Mucosa of gallbladder (tissue), 1 donor: ENCODE measurements around the gene MOB1B. TPM values are rescaled to one million over a fixed set of nuclear protein-coding genes. Genes with fewer than 3 reads are reported as not detected.
"Not testable (repeated sequence)": the region's sequence is repeated elsewhere in the genome, so short reads cannot be mapped to it uniquely, and the experiment has no call there.

Experiments used
- DNase-seq: peaks from one replicate; pipeline ENCODE4 v3.0.0-alpha.2; 2020; ENCODE audit warnings: low spot score
- total RNA-seq: library from RNA; stranded (reverse); gene quantifications from one replicate; pipeline ENCODE4 v1.2.1, GENCODE V29; 2021
- donor health status: DM: no; HTN: no; CAD: no.

The MOB1B gene
- total RNA-seq, 1 donor from 2014 or later, result 18.6 TPM

GRCh38 chr4:71008196-71008595 is 106.0 kb downstream of the MOB1B start:
- no peak for DNase-seq

GRCh38 chr4:71009086-71009485 is 106.9 kb downstream of the MOB1B start:
- no peak for DNase-seq

- DNase-seq, result no peak
These were observed 107.9 kb downstream of the MOB1B start for GRCh38 chr4:71009890-71010588.

- no peak for DNase-seq
These were observed 109.3 kb downstream of the MOB1B start for GRCh38 chr4:71011451-71011850.

- DNase-seq, result not testable (repeated sequence)
These were observed 115.2 kb downstream of the MOB1B start for GRCh38 chr4:71017391-71017790.

GRCh38 chr4:71020611-71021010 is 118.4 kb downstream of the MOB1B start:
- no peak for DNase-seq

- no peak for DNase-seq
These were observed 123.5 kb downstream of the MOB1B start for GRCh38 chr4:71025654-71026053.

GRCh38 chr4:71026086-71026485 is 123.9 kb downstream of the MOB1B start:
- no peak for DNase-seq

- no peak for DNase-seq
These were observed 125.4 kb downstream of the MOB1B start for GRCh38 chr4:71027611-71028010.

- no peak for DNase-seq
These were observed 127.3 kb downstream of the MOB1B start for GRCh38 chr4:71029504-71029903.

- not testable (repeated sequence) for DNase-seq
These were observed 129.9 kb downstream of the MOB1B start for GRCh38 chr4:71032106-71032505.

Other genes starting within 250 kb of the MOB1B start
- gene JCHAIN, start 235.9 kb upstream of the MOB1B start, total RNA-seq, result 12.3 TPM
- gene UTP3, start 213.8 kb upstream of the MOB1B start, total RNA-seq, result 17.1 TPM
- 46.6 TPM for gene RUFY3, start 180.4 kb upstream of the MOB1B start, total RNA-seq
- gene GRSF1, start 62.5 kb upstream of the MOB1B start, total RNA-seq, result 61.1 TPM
- 14.0 TPM for gene DCK, start 91.3 kb downstream of the MOB1B start, total RNA-seq